H1 (cell line): ENCODE results near the gene RARA. TPM values are rescaled to one million over a fixed set of nuclear protein-coding genes. Genes with fewer than 3 reads are reported as not detected.

Experiments
- CTCF ChIA-PET: fragments of 300-600 bp; sonication (Branson Sonifier 250); formaldehyde crosslinking; loops from one replicate; lab custom pipeline; 2021; ENCODE audit not compliant: partially characterized antibody; lab: Charles Lee
- POLR2A ChIA-PET: fragments of 300-600 bp; sonication (Branson Sonifier 250); formaldehyde crosslinking; loops from one replicate; lab custom pipeline; 2021; ENCODE audit warnings: inconsistent platforms; ENCODE audit not compliant: partially characterized antibody; lab: Charles Lee
- DNase-seq, 2 experiments: peaks; one replicate each; pipeline versions ENCODE4 v3.0.0 to v3.0.0-alpha.2; 2010 to 2022; ENCODE audit warnings: low spot score in 2 of 2, low read depth in 1 of 2, mixed read lengths in 1 of 2
- FAIRE-seq: peaks from 2 replicates; lab custom pipeline; 2011; peaks lifted over from hg19 to GRCh38; lab: Jason Lieb, UNC
- H2AFZ ChIP-seq: 2 replicates; pipeline ENCODE4 v1.8.1; 2012; ENCODE audit warnings: low read length, inconsistent platforms
- H2AK5ac ChIP-seq: 2 replicates; pipeline ENCODE4 v1.6.1; 2013; ENCODE audit warnings: low read depth, low read length
- H2BK120ac ChIP-seq: replicated peaks from 2 replicates; pipeline ENCODE3; 2013; ENCODE audit warnings: low read depth, low read length, inconsistent platforms
- H2BK12ac ChIP-seq: 2 replicates; pipeline ENCODE4 v1.6.1; 2013; ENCODE audit warnings: low read depth, low read length
- H2BK15ac ChIP-seq: 2 replicates; pipeline ENCODE4 v1.6.1; 2013; ENCODE audit warnings: low read length
- H2BK20ac ChIP-seq: 2 replicates; pipeline ENCODE4 v1.6.1; 2013; ENCODE audit warnings: low read length
- H2BK5ac ChIP-seq: 2 replicates; pipeline ENCODE4 v1.6.1; 2013; ENCODE audit warnings: low read depth, low read length
- H3K14ac ChIP-seq: 2 replicates; pipeline ENCODE4 v1.6.1; 2013; ENCODE audit warnings: inconsistent platforms; ENCODE audit not compliant: insufficient read length
- H3K18ac ChIP-seq: 2 replicates; pipeline ENCODE4 v1.6.1; 2013; ENCODE audit warnings: low read length; ENCODE audit errors: extremely low read depth
- H3K23ac ChIP-seq: 2 replicates; pipeline ENCODE4 v1.6.1; 2013; ENCODE audit warnings: inconsistent platforms; ENCODE audit not compliant: insufficient read length
- H3K23me2 ChIP-seq: 2 replicates; pipeline ENCODE4 v1.6.1; 2013; ENCODE audit warnings: low read depth, low read length
- H3K27ac ChIP-seq: 2 replicates; pipeline ENCODE4 v1.6.1; 2011; ENCODE audit warnings: low read depth, low read length, inconsistent platforms
- H3K27me3 ChIP-seq, 4 experiments: replicated peaks in 1 of 4; 1 replicate in 1 of 4; 2 replicates in 3 of 4; pipeline versions ENCODE4 v1.6.1 to v1.8.1; 2011 to 2013; ENCODE audit warnings: low read length in 3 of 4, mild to moderate bottlenecking in 3 of 4, inconsistent platforms in 2 of 4, mixed read lengths in 2 of 4, moderate library complexity in 1 of 4; ENCODE audit not compliant: control insufficient read depth in 3 of 4, insufficient read depth in 3 of 4; ENCODE audit errors: extremely low read depth in 1 of 4
- H3K36me3 ChIP-seq, 4 experiments: 2 replicates each; pipeline versions ENCODE4 v1.6.1 to v1.8.1; 2011 to 2013; ENCODE audit warnings: mild to moderate bottlenecking in 4 of 4, low read length in 3 of 4, moderate library complexity in 2 of 4, control low read depth in 1 of 4, inconsistent platforms in 1 of 4; ENCODE audit not compliant: insufficient read depth in 4 of 4, control insufficient read depth in 2 of 4
- H3K4ac ChIP-seq: replicated peaks from 2 replicates; pipeline ENCODE3; 2013; ENCODE audit warnings: low read length, low read depth, mixed read lengths, inconsistent platforms; ENCODE audit not compliant: insufficient read length
- H3K4me1 ChIP-seq, 4 experiments: replicated peaks in 1 of 4; 1 replicate in 1 of 4; 2 replicates in 3 of 4; pipeline versions ENCODE4 v1.6.1 to v1.8.1; 2011 to 2013; ENCODE audit warnings: low read length in 3 of 4, inconsistent platforms in 2 of 4, mixed read lengths in 1 of 4; ENCODE audit not compliant: insufficient read depth in 4 of 4, control insufficient read depth in 3 of 4
- H3K4me2 ChIP-seq, 2 experiments: 2 replicates each; pipeline versions ENCODE4 v1.6.1 to v1.8.1; 2011 to 2013; ENCODE audit warnings: low read depth in 2 of 2, low read length in 2 of 2, control low read depth in 1 of 2, inconsistent platforms in 1 of 2, mild to moderate bottlenecking in 1 of 2; ENCODE audit not compliant: insufficient read depth in 1 of 2
- H3K4me3 ChIP-seq, 4 experiments: fragments of 200-600, 300-600 bp in 1 of 4; sonication (generic), shearing (Covaris generic), sonication (Bioruptor Twin) in 1 of 4; 2 replicates each; pipeline versions ENCODE4 v1.5.1 to v1.8.1; 2011 to 2016; ENCODE audit warnings: low read length in 4 of 4, low read depth in 3 of 4, control low read depth in 2 of 4, inconsistent platforms in 2 of 4, mild to moderate bottlenecking in 2 of 4, mixed read lengths in 1 of 4, moderate library complexity in 1 of 4; ENCODE audit not compliant: insufficient read depth in 2 of 4; ENCODE audit errors: extremely low read depth in 1 of 4
- H3K56ac ChIP-seq: replicated peaks from 2 replicates; pipeline ENCODE3; 2013; ENCODE audit warnings: low read depth, mild to moderate bottlenecking, mixed read lengths, low read length, inconsistent platforms; ENCODE audit not compliant: insufficient read length
- H3K79me1 ChIP-seq: 2 replicates; pipeline ENCODE4 v1.6.1; 2013; ENCODE audit warnings: low read depth, low read length, control low read depth
- H3K79me2 ChIP-seq, 2 experiments: 2 replicates each; pipeline versions ENCODE4 v1.6.1 to v1.8.1; 2012 to 2013; ENCODE audit warnings: low read length in 2 of 2, mild to moderate bottlenecking in 2 of 2, inconsistent platforms in 1 of 2; ENCODE audit not compliant: insufficient read depth in 2 of 2, control insufficient read depth in 1 of 2
- H3K9ac ChIP-seq, 4 experiments: replicated peaks in 1 of 4; 1 replicate in 1 of 4; 2 replicates in 3 of 4; pipeline versions ENCODE4 v1.6.1 to v1.8.1; 2011 to 2013; ENCODE audit warnings: low read depth in 3 of 4, low read length in 3 of 4, control low read depth in 2 of 4, mild to moderate bottlenecking in 2 of 4, moderate library complexity in 2 of 4, inconsistent platforms in 1 of 4; ENCODE audit errors: extremely low read depth in 1 of 4
- H3K9me3 ChIP-seq, 2 experiments: 2 replicates each; pipeline versions ENCODE4 v1.6.1 to v1.8.1; 2012 to 2013; ENCODE audit warnings: mild to moderate bottlenecking in 2 of 2, moderate library complexity in 2 of 2, control low read depth in 1 of 2, inconsistent platforms in 1 of 2, low read depth in 1 of 2, low read length in 1 of 2, mixed read lengths in 1 of 2; ENCODE audit not compliant: insufficient read depth in 2 of 2
- H4K20me1 ChIP-seq, 2 experiments: replicated peaks in 1 of 2; 2 replicates each; pipeline versions ENCODE3 to v1.8.1; 2011 to 2013; ENCODE audit warnings: inconsistent platforms in 2 of 2, low read length in 2 of 2, mild to moderate bottlenecking in 1 of 2; ENCODE audit not compliant: insufficient read depth in 2 of 2, control insufficient read depth in 1 of 2
- H4K5ac ChIP-seq: 2 replicates; pipeline ENCODE4 v1.6.1; 2013; ENCODE audit warnings: low read length, low read depth, mixed read lengths, inconsistent platforms; ENCODE audit not compliant: insufficient read length
- H4K8ac ChIP-seq: 2 replicates; pipeline ENCODE4 v1.8.0; 2013; ENCODE audit warnings: mild to moderate bottlenecking, moderate library complexity, low read length, inconsistent platforms; ENCODE audit not compliant: insufficient read depth; ENCODE audit errors: extremely low read depth
- H4K91ac ChIP-seq: replicated peaks from 2 replicates; pipeline ENCODE3; 2013; ENCODE audit warnings: low read length, mixed read lengths, inconsistent platforms; ENCODE audit not compliant: insufficient read length
- CEBPB ChIP-seq: IDR thresholded peaks from 2 replicates; pipeline ENCODE4 v1.6.1; 2012; ENCODE audit warnings: low read depth, low read length
- EGR1 ChIP-seq: IDR thresholded peaks from 2 replicates; pipeline ENCODE4 v1.6.1; 2011; ENCODE audit warnings: low read depth, low read length, borderline replicate concordance
- GTF2F1 ChIP-seq: IDR thresholded peaks from 2 replicates; pipeline ENCODE4 v1.6.1; 2012; ENCODE audit warnings: low read depth, low read length, improper control_type of control experiment, borderline replicate concordance
- RFX5 ChIP-seq: IDR thresholded peaks from 2 replicates; pipeline ENCODE4 v1.6.1; 2011; ENCODE audit warnings: low read depth, low read length, improper control_type of control experiment, borderline replicate concordance
- SIN3A ChIP-seq, 2 experiments: IDR thresholded peaks in 1 of 2; conservative IDR thresholded peaks in 1 of 2; 2 replicates each; pipeline ENCODE4 v1.6.1; 2011 to 2012; ENCODE audit warnings: low read length in 2 of 2, improper control_type of control experiment in 1 of 2, low read depth in 1 of 2, mild to moderate bottlenecking in 1 of 2
- SP1 ChIP-seq: IDR thresholded peaks from 2 replicates; pipeline ENCODE4 v1.6.1; 2011; ENCODE audit warnings: low read depth, low read length
- SUZ12 ChIP-seq: fragments of 200-600 bp; sonication (generic); IDR thresholded peaks from 2 replicates; pipeline ENCODE4 v1.6.1; 2012; ENCODE audit warnings: mild to moderate bottlenecking, inconsistent platforms, low read length, moderate library complexity, mixed read lengths
- WGBS, 2 experiments: shearing (Covaris generic) in 1 of 2; methylation state at CpG; one replicate each; pipeline versions ENCODE4 v1.1.6 to v1.1.7; 2013 to 2015; ENCODE audit warnings: low lambda C conversion rate in 2 of 2, mixed read lengths in 2 of 2, inconsistent platforms in 1 of 2, low coverage in 1 of 2, missing lambda C conversion rate in 1 of 2; ENCODE audit not compliant: insufficient replicate concordance in 2 of 2, insufficient coverage in 1 of 2, insufficient read length in 1 of 2; ENCODE audit errors: extremely low coverage in 1 of 2, missing lambda C conversion rate in 1 of 2; 5-methylcytosine and 5-hydroxymethylcytosine counted together
- polyA plus RNA-seq, 7 experiments: library from polyadenylated mRNA; depleted of rRNA in 3 of 7; stranded (reverse) in 5 of 7; unstranded in 2 of 7; fragments of >200 nt in 5 of 7; fragments of 200-250 nt in 2 of 7; gene quantifications; 1 replicate in 5 of 7; 2 replicates in 1 of 7; 4 replicates in 1 of 7; pipeline versions ENCODE4 v1.2.1 to v1.2.3, GENCODE V29; 2011 to 2013; ENCODE audit warnings: missing spikeins in 2 of 7, mixed read lengths in 2 of 7
- total RNA-seq: library from RNA; stranded (reverse); fragmentation: NEBNext Ultra II Directional; extraction: Animal tissue kit (Norgen Biotek cat#: 25700); gene quantifications from 2 replicates; pipeline ENCODE4 v1.2.1, GENCODE V29; 2021
- TF ChIP-seq, protein P1 (sequence below), 3 experiments: IDR thresholded peaks; 1 replicate in 2 of 3; 2 replicates in 1 of 3; pipeline versions ENCODE4 v1.5.1 to v1.6.1; 2011; ENCODE audit warnings: low read length in 3 of 3, mild to moderate bottlenecking in 3 of 3, inconsistent platforms in 2 of 3, low read depth in 1 of 3, moderate library complexity in 1 of 3; ENCODE audit not compliant: insufficient read depth in 1 of 3; ENCODE audit errors: control extremely low read depth in 1 of 3

Gene RARA
- total and polyA plus RNA-seq, 2 of the 8 experiments (the other 6 are each of a cell fraction or from before 2014, with no cell fraction given): 4.4 to 16.5 TPM

GRCh38 chr17:40323391-40324381 lies 14.7 kb downstream of the RARA start:
- H3K23ac ChIP-seq: no peak overlapping the region
- H2BK12ac ChIP-seq: no peak overlapping the region
- H3K79me2 ChIP-seq: peaks cover 0 to 27% of the 10 kb centered on the region in 2 experiments; a peak in 2 of 4 replicates
- no peak overlapping the region for H2AFZ ChIP-seq
- CTCF ChIA-PET: interaction anchor here (0.6 to 39.2 kb wide), 4 partner anchors 17 to 718 kb away, joined by 3 to 1198 read pairs (median 4); partner anchors contain the start of gene GJD3
- H2BK120ac ChIP-seq: no peak overlapping the region
- peaks cover 20 to 37% of the 10 kb centered on the region in 2 experiments for H4K20me1 ChIP-seq
- no peak overlapping the region for H4K5ac ChIP-seq
- H3K27ac ChIP-seq: no peak overlapping the region
- no peak overlapping the region for H4K91ac ChIP-seq
- H3K56ac ChIP-seq: no peak overlapping the region
- H3K14ac ChIP-seq: no peak overlapping the region
- H2BK5ac ChIP-seq: no peak overlapping the region
- H3K4me3 ChIP-seq: no peak overlapping the region
- peak overlapping the region; percentile 48 for H4K8ac ChIP-seq
- FAIRE-seq (no peak), DNase-seq (no peak)
- POLR2A ChIA-PET: interaction anchor here (0.7 to 30.6 kb wide), 4 partner anchors 8 to 28 kb away, joined by 3 to 540 read pairs (median 6); partner anchors contain the start of genes CDC6 and RARA
- H3K36me3 ChIP-seq: no peaks in the 10 kb centered on the region
- WGBS, 2 experiments: 85% methylated on average over 8 of the region's 10 CpGs; no CpG with 5 or more reads in 1 of the 2 experiments
- H3K9ac ChIP-seq: no peak overlapping the region
- H3K27me3 ChIP-seq: peaks cover 0 to 11% (median 5%) of the 10 kb centered on the region in 4 experiments; a peak in 5 of 7 replicates
- no peaks in the 10 kb centered on the region for H3K9me3 ChIP-seq
- peaks cover 0 to 22% (median 15%) of the 10 kb centered on the region in 4 experiments; a peak in 6 of 7 replicates for H3K4me1 ChIP-seq
- H3K4ac ChIP-seq: no peak overlapping the region
- no peak overlapping the region; the same call in 1 of the 2 replicates for H3K18ac ChIP-seq
- H3K79me1 ChIP-seq: peaks cover 19% of the 10 kb centered on the region
- peaks cover 3% of the 10 kb centered on the region; the same call in 1 of the 2 replicates for H3K23me2 ChIP-seq
- 0 out of 2 replicates have a peak overlapping the region, but pooled peaks have one; percentile 65 for H2AK5ac ChIP-seq
- no peak overlapping the region for H2BK15ac ChIP-seq
- H3K4me2 ChIP-seq: no peak overlapping the region
- no peak overlapping the region for H2BK20ac ChIP-seq
- TF ChIP-seq EGR1 (no peak), GTF2F1 (no peak), SP1 (no peak), SUZ12 (no peak), RFX5 (no peak), SIN3A (conservative IDR thresholded peaks at IDR 0.05 in 1 of 2, IDR thresholded peaks at IDR 0.05 in 1 of 2; ENCODE audit: low read depth in 1 of 2, low read length in 2 of 2) (no peak), CEBPB (no peak)
- TF ChIP-seq, protein P1, sequence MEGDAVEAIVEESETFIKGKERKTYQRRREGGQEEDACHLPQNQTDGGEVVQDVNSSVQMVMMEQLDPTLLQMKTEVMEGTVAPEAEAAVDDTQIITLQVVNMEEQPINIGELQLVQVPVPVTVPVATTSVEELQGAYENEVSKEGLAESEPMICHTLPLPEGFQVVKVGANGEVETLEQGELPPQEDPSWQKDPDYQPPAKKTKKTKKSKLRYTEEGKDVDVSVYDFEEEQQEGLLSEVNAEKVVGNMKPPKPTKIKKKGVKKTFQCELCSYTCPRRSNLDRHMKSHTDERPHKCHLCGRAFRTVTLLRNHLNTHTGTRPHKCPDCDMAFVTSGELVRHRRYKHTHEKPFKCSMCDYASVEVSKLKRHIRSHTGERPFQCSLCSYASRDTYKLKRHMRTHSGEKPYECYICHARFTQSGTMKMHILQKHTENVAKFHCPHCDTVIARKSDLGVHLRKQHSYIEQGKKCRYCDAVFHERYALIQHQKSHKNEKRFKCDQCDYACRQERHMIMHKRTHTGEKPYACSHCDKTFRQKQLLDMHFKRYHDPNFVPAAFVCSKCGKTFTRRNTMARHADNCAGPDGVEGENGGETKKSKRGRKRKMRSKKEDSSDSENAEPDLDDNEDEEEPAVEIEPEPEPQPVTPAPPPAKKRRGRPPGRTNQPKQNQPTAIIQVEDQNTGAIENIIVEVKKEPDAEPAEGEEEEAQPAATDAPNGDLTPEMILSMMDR (IDR thresholded peaks at IDR 0.05; ENCODE audit: control extremely low read depth in 1 of 3, insufficient read depth in 1 of 3, low read depth in 1 of 3, low read length in 3 of 3): no peak
